RWPE1 (cell line): ENCODE results near the gene POU2F1.
A peak's percentile ranks its signal among the peaks of the same experiment; 100 is the strongest.

Source experiments
- CTCF ChIA-PET: fragments of 350-600 bp; sonication (Branson Sonifier 250); formaldehyde crosslinking; extraction: SDS; loops from one replicate; lab custom pipeline; 2021; lab: Yijun Ruan, JAX
- POLR2A ChIA-PET: fragments of 400-600 bp; formaldehyde crosslinking; extraction: SDS; loops from one replicate; lab custom pipeline; 2020; ENCODE audit warnings: antibody characterized with exemption; ENCODE audit not compliant: low non-redundant PET; lab: Yijun Ruan, JAX
- DNase-seq: peaks from one replicate; pipeline ENCODE4 v3.0.0; 2012; ENCODE audit warnings: low spot score
- H3K27ac ChIP-seq: fragments of 450-650 bp; 2 replicates; pipeline ENCODE4 v1.5.1; 2017
- TF ChIP-seq, protein P1 (sequence below): fragments of 450-650 bp; conservative IDR thresholded peaks from 2 replicates; pipeline ENCODE4 v1.5.1; 2017; ENCODE audit warnings: low read depth, mild to moderate bottlenecking

Gene POU2F1

DNA sequence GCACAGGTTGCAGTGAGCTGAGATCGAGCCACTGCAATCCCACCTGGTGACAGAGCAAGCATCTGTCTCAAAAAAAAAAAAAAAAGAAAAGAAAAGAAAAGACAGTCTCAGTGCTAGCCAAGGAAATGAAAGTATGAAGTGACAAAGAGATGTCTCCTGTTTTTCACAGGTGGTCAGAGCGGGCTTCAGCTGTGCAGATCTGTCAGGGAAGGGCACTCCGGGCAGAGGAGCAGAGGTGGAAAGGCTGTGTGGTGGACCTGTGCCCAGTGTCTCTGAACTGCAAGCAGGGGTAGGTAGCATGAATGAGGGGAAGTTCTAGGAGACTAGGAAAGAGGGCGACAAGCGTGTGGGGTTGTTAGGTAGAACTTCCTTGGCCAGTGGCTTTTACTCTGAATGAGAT, 230.2 kb downstream of the POU2F1 start:
- H3K27ac ChIP-seq = no peak overlapping the region
- CTCF ChIA-PET = interaction anchor here (1.2 kb wide), 1 partner anchor 9 kb away, joined by 3 read pairs; no protein-coding TSS in a partner anchor
- DNase-seq = no peak
- TF ChIP-seq, protein P1, sequence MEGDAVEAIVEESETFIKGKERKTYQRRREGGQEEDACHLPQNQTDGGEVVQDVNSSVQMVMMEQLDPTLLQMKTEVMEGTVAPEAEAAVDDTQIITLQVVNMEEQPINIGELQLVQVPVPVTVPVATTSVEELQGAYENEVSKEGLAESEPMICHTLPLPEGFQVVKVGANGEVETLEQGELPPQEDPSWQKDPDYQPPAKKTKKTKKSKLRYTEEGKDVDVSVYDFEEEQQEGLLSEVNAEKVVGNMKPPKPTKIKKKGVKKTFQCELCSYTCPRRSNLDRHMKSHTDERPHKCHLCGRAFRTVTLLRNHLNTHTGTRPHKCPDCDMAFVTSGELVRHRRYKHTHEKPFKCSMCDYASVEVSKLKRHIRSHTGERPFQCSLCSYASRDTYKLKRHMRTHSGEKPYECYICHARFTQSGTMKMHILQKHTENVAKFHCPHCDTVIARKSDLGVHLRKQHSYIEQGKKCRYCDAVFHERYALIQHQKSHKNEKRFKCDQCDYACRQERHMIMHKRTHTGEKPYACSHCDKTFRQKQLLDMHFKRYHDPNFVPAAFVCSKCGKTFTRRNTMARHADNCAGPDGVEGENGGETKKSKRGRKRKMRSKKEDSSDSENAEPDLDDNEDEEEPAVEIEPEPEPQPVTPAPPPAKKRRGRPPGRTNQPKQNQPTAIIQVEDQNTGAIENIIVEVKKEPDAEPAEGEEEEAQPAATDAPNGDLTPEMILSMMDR = no peak
- POLR2A ChIA-PET = no interaction called here

DNA sequence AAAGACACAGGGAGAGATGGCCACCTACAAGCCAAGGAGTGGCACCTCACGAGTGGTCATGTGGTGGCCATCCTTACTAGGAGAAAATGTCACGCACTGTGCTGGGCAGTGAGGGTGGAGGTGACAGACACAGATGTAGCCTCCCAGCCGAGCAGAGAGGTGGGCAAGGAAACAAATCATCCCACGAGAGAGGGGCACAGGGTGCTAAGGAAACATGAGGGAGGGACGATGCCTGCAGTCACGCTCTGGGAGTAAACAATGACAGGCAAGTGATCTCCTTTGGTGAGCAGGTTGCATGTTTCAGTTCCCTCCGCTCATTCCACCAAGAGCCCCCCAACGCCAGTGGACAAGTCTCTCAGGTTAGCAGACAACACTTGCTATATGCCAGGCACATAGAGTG, 231.8 kb downstream of the POU2F1 start:
- no peak for DNase-seq
- TF ChIP-seq, protein P1 = no peak
- ChIA-PET CTCF (no interaction called here), POLR2A (no interaction called here)
- no peak overlapping the region for H3K27ac ChIP-seq

DNA sequence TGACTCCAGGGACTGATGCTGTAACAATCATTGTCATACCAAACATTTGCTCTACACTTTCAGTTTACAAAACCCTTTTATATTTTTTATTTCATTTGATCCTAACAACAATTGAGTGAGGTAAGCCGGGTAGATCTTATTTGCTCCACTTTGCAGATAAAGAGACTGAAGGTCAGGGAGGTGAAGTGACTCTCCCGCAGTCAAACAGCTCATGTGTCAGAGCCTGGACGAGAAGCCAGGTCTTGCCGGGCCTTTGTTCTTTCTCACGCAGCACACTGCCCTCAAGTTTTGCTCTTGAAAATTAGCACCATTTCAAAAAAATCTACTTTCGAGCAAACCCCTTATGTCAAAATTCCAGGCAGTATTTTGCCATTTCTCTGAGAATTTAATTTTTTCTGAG, 232.4 kb downstream of the POU2F1 start:
- ChIA-PET POLR2A (no interaction called here), CTCF (interaction anchor here (0.8 to 1.5 kb wide), 2 partner anchors 12 to 81 kb away, joined by 3 to 5 read pairs; no protein-coding TSS in a partner anchor)
- no peak for DNase-seq
- TF ChIP-seq, protein P1 = no peak
- H3K27ac ChIP-seq = no peak overlapping the region

GRCh38 chr1:167454304-167454893, 233.7 kb downstream of the POU2F1 start:
- CTCF ChIA-PET = interaction anchor here (0.7 to 1.5 kb wide), 2 partner anchors 80 to 187 kb away, joined by 3 to 4 read pairs; no protein-coding TSS in a partner anchor
- H3K27ac ChIP-seq = no peak overlapping the region

GRCh38 chr1:167454894-167455785, 234.5 kb downstream of the POU2F1 start:
- no peak overlapping the region for H3K27ac ChIP-seq
- DNase-seq = peak; percentile 52
- POLR2A ChIA-PET = interaction anchor here (0.6 kb wide), 2 partner anchors 11 to 369 kb away, joined by 3 to 5 read pairs; no protein-coding TSS in a partner anchor
- TF ChIP-seq, protein P1 = no peak
- CTCF ChIA-PET = interaction anchor here (0.6 to 1.2 kb wide), 3 partner anchors 14 to 187 kb away, joined by 3 to 5 read pairs (median 4); no protein-coding TSS in a partner anchor

More at GRCh38 chr1:167454304-167454893, 233.7 kb downstream of the POU2F1 start:
- POLR2A ChIA-PET = interaction anchor here (0.6 kb wide), 2 partner anchors 12 to 369 kb away, joined by 3 to 5 read pairs; no protein-coding TSS in a partner anchor
- no peak for DNase-seq
- TF ChIP-seq, protein P1 = no peak

- ChIA-PET CTCF (interaction anchor here (1.2 kb wide), 1 partner anchor 57 kb away, joined by 3 read pairs; no protein-coding TSS in a partner anchor), POLR2A (no interaction called here)
- no peak overlapping the region for H3K27ac ChIP-seq
- TF ChIP-seq, protein P1 = no peak
- no peak for DNase-seq
These were observed 235.2 kb downstream of the POU2F1 start for GRCh38 chr1:167455786-167456446.
